ENCODE results near the gene RFNG. TPM values are rescaled to one million over a fixed set of nuclear protein-coding genes. Genes with fewer than 3 reads are reported as not detected.

Gene RFNG
- total and polyA plus RNA-seq, 2 of the 13 experiments (the other 11 are each of a cell fraction or from before 2014, with no cell fraction given) = 61.4 to 64.0 TPM

DNA sequence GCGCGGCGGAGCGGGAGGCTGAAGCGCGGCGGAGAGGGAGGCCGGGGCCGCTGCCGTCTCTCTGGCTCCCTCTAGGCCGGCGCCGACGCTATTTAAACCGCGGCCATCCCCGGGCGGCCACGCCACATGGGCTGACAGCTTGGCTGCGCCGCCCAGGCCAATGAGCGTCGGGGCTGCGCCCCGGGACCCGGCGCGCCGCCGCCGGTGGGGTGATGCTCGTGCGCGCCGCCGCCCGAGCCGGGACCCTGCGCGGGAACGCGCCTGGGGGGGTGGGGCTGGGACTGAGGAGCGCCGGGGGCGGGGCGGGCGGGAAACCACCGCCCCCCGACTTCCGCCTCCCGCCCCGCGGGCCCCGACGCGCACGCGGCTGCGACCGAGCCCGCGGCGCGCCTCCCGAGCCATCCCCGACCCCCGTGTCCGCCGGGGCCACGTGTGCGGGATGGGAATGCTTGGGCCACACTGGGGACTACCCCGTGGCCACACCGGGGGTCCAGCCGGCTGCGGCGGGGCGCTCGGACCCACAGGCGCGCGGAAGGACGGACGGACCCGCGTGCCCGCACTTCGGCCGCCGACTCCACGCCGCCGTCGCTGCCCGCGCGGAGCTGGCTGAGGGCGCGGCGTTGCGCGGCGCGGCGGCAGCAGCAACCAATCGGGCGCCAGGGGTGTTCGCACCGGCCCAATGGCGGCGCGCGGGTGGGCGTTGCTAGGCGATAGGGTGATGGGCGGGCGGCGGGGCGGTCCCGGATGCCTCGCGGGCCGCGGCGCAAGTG, 46.7 kb upstream of the RFNG start, which contains the start of gene FASN (continued):
- TF ChIP-seq MIER2 (CRISPR knock-in tag; IDR thresholded peaks at IDR 0.05) (0 out of 2 replicates have a peak, but pooled peaks have one; percentile 13), ZSCAN25 (CRISPR knock-in tag; IDR thresholded peaks at IDR 0.05) (0 out of 2 replicates have a peak, but pooled peaks have one; percentile 19), ZNF263 (CRISPR knock-in tag; IDR thresholded peaks at IDR 0.05) (peak; percentile 47), ZSCAN9 (CRISPR knock-in tag; IDR thresholded peaks at IDR 0.05; ENCODE audit: borderline replicate concordance) (no peak; the same call in 1 of the 2 replicates), STAG1 (CRISPR knock-in tag; IDR thresholded peaks at IDR 0.05) (peak; percentile 29; the same call in 1 of the 2 replicates), NR3C1 (CRISPR knock-in tag; IDR thresholded peaks at IDR 0.05) (no peak), ZNF841 (CRISPR knock-in tag; IDR thresholded peaks at IDR 0.05; ENCODE audit: borderline replicate concordance) (0 out of 2 replicates have a peak, but pooled peaks have one; percentile 88), THYN1 (CRISPR knock-in tag; IDR thresholded peaks at IDR 0.05; ENCODE audit: borderline replicate concordance, low read depth) (no peak), CBFB (CRISPR knock-in tag; IDR thresholded peaks at IDR 0.05) (0 out of 2 replicates have a peak, but pooled peaks have one; percentile 60), ZFP90 (CRISPR knock-in tag; IDR thresholded peaks at IDR 0.05; ENCODE audit: borderline replicate concordance) (peak; percentile 11; the same call in 1 of the 2 replicates), ZNF569 (CRISPR knock-in tag; IDR thresholded peaks at IDR 0.05; ENCODE audit: borderline replicate concordance) (no peak; the same call in 1 of the 2 replicates), SP1 (IDR thresholded peaks at IDR 0.05) (no peak), SP1 (CRISPR knock-in tag; IDR thresholded peaks at IDR 0.05) (peak; percentile 79), ZNF274 (CRISPR knock-in tag; IDR thresholded peaks at IDR 0.05) (no peak), ZNF549 (CRISPR knock-in tag; IDR thresholded peaks at IDR 0.05) (no peak; the same call in 1 of the 2 replicates), KLF6 (CRISPR knock-in tag; IDR thresholded peaks at IDR 0.05) (peak; percentile 93), EEA1 (CRISPR knock-in tag; IDR thresholded peaks at IDR 0.05; ENCODE audit: borderline replicate concordance) (0 out of 2 replicates have a peak, but pooled peaks have one; percentile 5), ERF (CRISPR knock-in tag; IDR thresholded peaks at IDR 0.05) (peak; percentile 68; the same call in 1 of the 2 replicates), ZNF629 (CRISPR knock-in tag; conservative IDR thresholded peaks at IDR 0.05) (peak; percentile 40)
- TF ChIP-seq, protein P1, sequence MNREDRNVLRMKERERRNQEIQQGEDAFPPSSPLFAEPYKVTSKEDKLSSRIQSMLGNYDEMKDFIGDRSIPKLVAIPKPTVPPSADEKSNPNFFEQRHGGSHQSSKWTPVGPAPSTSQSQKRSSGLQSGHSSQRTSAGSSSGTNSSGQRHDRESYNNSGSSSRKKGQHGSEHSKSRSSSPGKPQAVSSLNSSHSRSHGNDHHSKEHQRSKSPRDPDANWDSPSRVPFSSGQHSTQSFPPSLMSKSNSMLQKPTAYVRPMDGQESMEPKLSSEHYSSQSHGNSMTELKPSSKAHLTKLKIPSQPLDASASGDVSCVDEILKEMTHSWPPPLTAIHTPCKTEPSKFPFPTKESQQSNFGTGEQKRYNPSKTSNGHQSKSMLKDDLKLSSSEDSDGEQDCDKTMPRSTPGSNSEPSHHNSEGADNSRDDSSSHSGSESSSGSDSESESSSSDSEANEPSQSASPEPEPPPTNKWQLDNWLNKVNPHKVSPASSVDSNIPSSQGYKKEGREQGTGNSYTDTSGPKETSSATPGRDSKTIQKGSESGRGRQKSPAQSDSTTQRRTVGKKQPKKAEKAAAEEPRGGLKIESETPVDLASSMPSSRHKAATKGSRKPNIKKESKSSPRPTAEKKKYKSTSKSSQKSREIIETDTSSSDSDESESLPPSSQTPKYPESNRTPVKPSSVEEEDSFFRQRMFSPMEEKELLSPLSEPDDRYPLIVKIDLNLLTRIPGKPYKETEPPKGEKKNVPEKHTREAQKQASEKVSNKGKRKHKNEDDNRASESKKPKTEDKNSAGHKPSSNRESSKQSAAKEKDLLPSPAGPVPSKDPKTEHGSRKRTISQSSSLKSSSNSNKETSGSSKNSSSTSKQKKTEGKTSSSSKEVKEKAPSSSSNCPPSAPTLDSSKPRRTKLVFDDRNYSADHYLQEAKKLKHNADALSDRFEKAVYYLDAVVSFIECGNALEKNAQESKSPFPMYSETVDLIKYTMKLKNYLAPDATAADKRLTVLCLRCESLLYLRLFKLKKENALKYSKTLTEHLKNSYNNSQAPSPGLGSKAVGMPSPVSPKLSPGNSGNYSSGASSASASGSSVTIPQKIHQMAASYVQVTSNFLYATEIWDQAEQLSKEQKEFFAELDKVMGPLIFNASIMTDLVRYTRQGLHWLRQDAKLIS (CRISPR knock-in tag; IDR thresholded peaks at IDR 0.05) = peak; percentile 32; the same call in 1 of the 2 replicates
- TF ChIP-seq, protein P2, sequence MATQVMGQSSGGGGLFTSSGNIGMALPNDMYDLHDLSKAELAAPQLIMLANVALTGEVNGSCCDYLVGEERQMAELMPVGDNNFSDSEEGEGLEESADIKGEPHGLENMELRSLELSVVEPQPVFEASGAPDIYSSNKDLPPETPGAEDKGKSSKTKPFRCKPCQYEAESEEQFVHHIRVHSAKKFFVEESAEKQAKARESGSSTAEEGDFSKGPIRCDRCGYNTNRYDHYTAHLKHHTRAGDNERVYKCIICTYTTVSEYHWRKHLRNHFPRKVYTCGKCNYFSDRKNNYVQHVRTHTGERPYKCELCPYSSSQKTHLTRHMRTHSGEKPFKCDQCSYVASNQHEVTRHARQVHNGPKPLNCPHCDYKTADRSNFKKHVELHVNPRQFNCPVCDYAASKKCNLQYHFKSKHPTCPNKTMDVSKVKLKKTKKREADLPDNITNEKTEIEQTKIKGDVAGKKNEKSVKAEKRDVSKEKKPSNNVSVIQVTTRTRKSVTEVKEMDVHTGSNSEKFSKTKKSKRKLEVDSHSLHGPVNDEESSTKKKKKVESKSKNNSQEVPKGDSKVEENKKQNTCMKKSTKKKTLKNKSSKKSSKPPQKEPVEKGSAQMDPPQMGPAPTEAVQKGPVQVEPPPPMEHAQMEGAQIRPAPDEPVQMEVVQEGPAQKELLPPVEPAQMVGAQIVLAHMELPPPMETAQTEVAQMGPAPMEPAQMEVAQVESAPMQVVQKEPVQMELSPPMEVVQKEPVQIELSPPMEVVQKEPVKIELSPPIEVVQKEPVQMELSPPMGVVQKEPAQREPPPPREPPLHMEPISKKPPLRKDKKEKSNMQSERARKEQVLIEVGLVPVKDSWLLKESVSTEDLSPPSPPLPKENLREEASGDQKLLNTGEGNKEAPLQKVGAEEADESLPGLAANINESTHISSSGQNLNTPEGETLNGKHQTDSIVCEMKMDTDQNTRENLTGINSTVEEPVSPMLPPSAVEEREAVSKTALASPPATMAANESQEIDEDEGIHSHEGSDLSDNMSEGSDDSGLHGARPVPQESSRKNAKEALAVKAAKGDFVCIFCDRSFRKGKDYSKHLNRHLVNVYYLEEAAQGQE (IDR thresholded peaks at IDR 0.05; ENCODE audit: borderline replicate concordance in 1 of 2, low read depth in 1 of 2, low read length in 2 of 2) = peak in 1 of 2 experiments; percentile 82; a peak in 1 of 4 replicates
- TF ChIP-seq, protein P3, sequence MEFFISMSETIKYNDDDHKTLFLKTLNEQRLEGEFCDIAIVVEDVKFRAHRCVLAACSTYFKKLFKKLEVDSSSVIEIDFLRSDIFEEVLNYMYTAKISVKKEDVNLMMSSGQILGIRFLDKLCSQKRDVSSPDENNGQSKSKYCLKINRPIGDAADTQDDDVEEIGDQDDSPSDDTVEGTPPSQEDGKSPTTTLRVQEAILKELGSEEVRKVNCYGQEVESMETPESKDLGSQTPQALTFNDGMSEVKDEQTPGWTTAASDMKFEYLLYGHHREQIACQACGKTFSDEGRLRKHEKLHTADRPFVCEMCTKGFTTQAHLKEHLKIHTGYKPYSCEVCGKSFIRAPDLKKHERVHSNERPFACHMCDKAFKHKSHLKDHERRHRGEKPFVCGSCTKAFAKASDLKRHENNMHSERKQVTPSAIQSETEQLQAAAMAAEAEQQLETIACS (CRISPR knock-in tag; IDR thresholded peaks at IDR 0.05) = peak; percentile 92
